HEK293 (cell line): Measurements from ENCODE around the gene BCAS3.

ENCODE experiments used
- CTCF ChIA-PET: fragments of 350-600 bp; formaldehyde crosslinking; extraction: SDS; loops from one replicate; lab custom pipeline; 2021; ENCODE audit warnings: antibody characterized with exemption; lab: Yijun Ruan, JAX
- POLR2A ChIA-PET: fragments of 300-600 bp; formaldehyde crosslinking; extraction: SDS; loops from one replicate; lab custom pipeline; 2020; ENCODE audit warnings: antibody characterized with exemption, inconsistent platforms; lab: Yijun Ruan, JAX
- H3K27ac ChIP-seq: fragments of 200-500 bp; sonication (Bioruptor generic); 2 replicates; pipeline ENCODE4 v1.5.1; 2014; ENCODE audit warnings: low read depth, low read length, control low read depth, inconsistent platforms; ENCODE audit errors: extremely low read depth
- H3K36me3 ChIP-seq, 2 experiments: fragments of 200-500 bp in 1 of 2; sonication (Bioruptor generic) in 1 of 2; 1 replicate in 1 of 2; 2 replicates in 1 of 2; pipeline ENCODE4 v1.5.1; 2014 to 2017; ENCODE audit warnings: inconsistent platforms in 2 of 2, low read length in 2 of 2; ENCODE audit not compliant: control insufficient read depth in 2 of 2, insufficient read depth in 1 of 2
- H3K4me1 ChIP-seq: fragments of 200-500 bp; sonication (Bioruptor generic); 2 replicates; pipeline ENCODE4 v1.5.1; 2014; ENCODE audit warnings: mild to moderate bottlenecking, low read length, inconsistent platforms; ENCODE audit not compliant: control insufficient read depth, insufficient read depth
- H3K4me3 ChIP-seq: 2 replicates; pipeline ENCODE4 v1.5.1; 2011; ENCODE audit warnings: low read depth, mild to moderate bottlenecking, control low read depth, low read length, moderate library complexity
- H3K9me3 ChIP-seq: fragments of 200-500 bp; sonication (Bioruptor generic); 2 replicates; pipeline ENCODE4 v1.5.1; 2014; ENCODE audit warnings: low read depth, low read length, inconsistent platforms; ENCODE audit not compliant: control insufficient read depth, insufficient read depth
- HOXA7 ChIP-seq: sonication (generic); formaldehyde crosslinking; IDR thresholded peaks from 2 replicates; pipeline ENCODE4 v1.8.1; 2022; ENCODE audit warnings: missing genetic modification reagents, borderline replicate concordance
- HOXD13 ChIP-seq: sonication (generic); formaldehyde crosslinking; IDR thresholded peaks from 2 replicates; pipeline ENCODE4 v1.8.0; 2022; ENCODE audit warnings: missing genetic modification reagents, borderline replicate concordance
- IKZF3 ChIP-seq: fragments of 450-650 bp; IDR thresholded peaks from 2 replicates; pipeline ENCODE4 v1.5.0; 2018; ENCODE audit warnings: missing biosample characterization, mild to moderate bottlenecking, missing genetic modification characterization, moderate library complexity
- KLF10 ChIP-seq: fragments of 450-650 bp; IDR thresholded peaks from 2 replicates; pipeline ENCODE4 v1.5.1; 2018; ENCODE audit warnings: missing biosample characterization, mild to moderate bottlenecking, missing genetic modification characterization
- OSR2 ChIP-seq: fragments of 450-650 bp; formaldehyde crosslinking; IDR thresholded peaks from 2 replicates; pipeline ENCODE4 v1.5.1; 2016; ENCODE audit warnings: missing biosample characterization, missing genetic modification characterization
- RBAK ChIP-seq: fragments of 450-650 bp; formaldehyde crosslinking; IDR thresholded peaks from 2 replicates; pipeline ENCODE4 v1.5.1; 2016; ENCODE audit warnings: missing biosample characterization, missing genetic modification characterization
- SALL2 ChIP-seq: fragments of 450-650 bp; formaldehyde crosslinking; IDR thresholded peaks from 2 replicates; pipeline ENCODE4 v1.5.0; 2017; ENCODE audit warnings: missing biosample characterization, mild to moderate bottlenecking, missing genetic modification characterization, borderline replicate concordance
- SP2 ChIP-seq: fragments of 450-650 bp; formaldehyde crosslinking; IDR thresholded peaks from 2 replicates; pipeline ENCODE4 v1.5.1; 2016; ENCODE audit warnings: missing biosample characterization, missing genetic modification characterization
- ZBTB21 ChIP-seq: fragments of 450-650 bp; formaldehyde crosslinking; IDR thresholded peaks from 2 replicates; pipeline ENCODE4 v1.5.1; 2017; ENCODE audit warnings: missing biosample characterization, missing genetic modification characterization
- ZNF112 ChIP-seq: fragments of 450-650 bp; formaldehyde crosslinking; IDR thresholded peaks from 2 replicates; pipeline ENCODE4 v1.5.0; 2017; ENCODE audit warnings: missing biosample characterization, missing genetic modification characterization
- ZNF155 ChIP-seq: fragments of 450-650 bp; formaldehyde crosslinking; IDR thresholded peaks from 2 replicates; pipeline ENCODE4 v1.5.1; 2016; ENCODE audit warnings: missing biosample characterization, missing genetic modification characterization
- ZNF174 ChIP-seq: fragments of 450-650 bp; formaldehyde crosslinking; IDR thresholded peaks from 2 replicates; pipeline ENCODE4 v1.5.0; 2017; ENCODE audit warnings: missing biosample characterization, mild to moderate bottlenecking, missing genetic modification characterization
- ZNF175 ChIP-seq: fragments of 450-650 bp; formaldehyde crosslinking; IDR thresholded peaks from 2 replicates; pipeline ENCODE4 v1.5.1; 2016; ENCODE audit warnings: missing biosample characterization, missing genetic modification characterization
- ZNF2 ChIP-seq: fragments of 450-650 bp; formaldehyde crosslinking; IDR thresholded peaks from 2 replicates; pipeline ENCODE4 v1.5.1; 2016; ENCODE audit warnings: missing biosample characterization, missing genetic modification characterization
- ZNF223 ChIP-seq: fragments of 450-650 bp; formaldehyde crosslinking; IDR thresholded peaks from 2 replicates; pipeline ENCODE4 v1.5.1; 2016; ENCODE audit warnings: missing biosample characterization, missing genetic modification characterization
- ZNF239 ChIP-seq: fragments of 450-650 bp; formaldehyde crosslinking; IDR thresholded peaks from 2 replicates; pipeline ENCODE4 v1.5.1; 2016; ENCODE audit warnings: missing biosample characterization, missing genetic modification characterization
- ZNF266 ChIP-seq: fragments of 450-650 bp; formaldehyde crosslinking; IDR thresholded peaks from 2 replicates; pipeline ENCODE4 v1.5.1; 2016; ENCODE audit warnings: missing biosample characterization, missing genetic modification characterization, low read depth
- ZNF311 ChIP-seq: fragments of 450-650 bp; formaldehyde crosslinking; IDR thresholded peaks from 2 replicates; pipeline ENCODE4 v1.5.1; 2017; ENCODE audit warnings: missing biosample characterization, missing genetic modification characterization, borderline replicate concordance
- ZNF600 ChIP-seq: fragments of 450-650 bp; formaldehyde crosslinking; IDR thresholded peaks from 2 replicates; pipeline ENCODE4 v1.5.1; 2016; ENCODE audit warnings: missing biosample characterization, missing genetic modification characterization
- TF ChIP-seq, protein P1 (sequence below): sonication (generic); formaldehyde crosslinking; IDR thresholded peaks from 2 replicates; pipeline ENCODE4 v1.8.1; 2022; ENCODE audit warnings: mild to moderate bottlenecking, moderate library complexity, missing genetic modification reagents

BCAS3 gene

DNA sequence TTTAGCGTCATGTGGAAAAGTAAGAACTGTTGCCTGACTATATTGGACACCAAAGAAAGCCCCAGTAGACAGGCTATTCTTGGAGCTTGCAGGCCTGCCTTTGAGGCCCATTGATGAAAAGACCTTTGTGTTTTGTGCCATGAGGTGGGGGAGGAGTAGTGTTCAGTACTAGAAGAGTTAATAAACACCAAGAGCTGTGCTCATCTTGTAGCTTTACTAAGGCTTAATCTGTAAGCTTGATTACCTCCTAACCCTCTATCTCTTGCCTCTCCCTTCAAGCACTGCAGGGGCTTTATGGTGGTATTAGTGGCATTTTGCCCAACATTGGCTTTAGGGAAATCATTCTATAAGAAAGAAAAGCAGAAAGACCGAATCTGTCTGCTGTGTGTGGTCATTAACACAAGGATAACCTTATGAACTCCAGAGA is 501.7 kb downstream of the BCAS3 start:
- ChIA-PET CTCF (interaction anchor here (0.7 kb wide), 1 partner anchor 112 kb away, joined by 3 read pairs; no protein-coding TSS in a partner anchor), POLR2A (no interaction called here)
- H3K36me3 ChIP-seq, result no peaks in the 10 kb centered on the region
- no peaks in the 10 kb centered on the region for H3K4me1 ChIP-seq
- TF ChIP-seq OSR2 (tag by site-specific recombination), result no peak
- no peak overlapping the region for H3K4me3 ChIP-seq
- no peaks in the 10 kb centered on the region for H3K9me3 ChIP-seq
- no peak overlapping the region for H3K27ac ChIP-seq

DNA sequence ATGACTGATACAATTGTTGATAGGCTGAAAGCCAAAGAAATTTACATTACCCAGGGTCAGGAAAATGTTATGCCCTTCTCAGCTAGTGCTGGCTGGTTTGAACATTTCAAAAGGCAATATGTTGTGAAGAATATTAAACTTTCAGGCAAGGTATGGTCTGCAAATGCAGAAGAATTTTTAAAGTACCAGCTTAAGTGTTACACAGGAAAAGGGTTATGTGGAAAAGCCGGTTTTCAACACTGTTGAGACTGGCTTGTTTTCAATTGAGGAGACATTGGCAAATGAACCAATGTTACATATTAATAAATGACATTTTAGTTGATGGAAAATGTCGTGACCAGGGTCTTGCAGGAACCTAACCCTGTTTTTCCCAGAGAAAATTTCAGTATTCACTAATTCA is 506.1 kb downstream of the BCAS3 start:
- no peaks in the 10 kb centered on the region for H3K4me1 ChIP-seq
- POLR2A ChIA-PET, result no interaction called here
- H3K36me3 ChIP-seq, result no peaks in the 10 kb centered on the region
- H3K27ac ChIP-seq, result no peak overlapping the region
- H3K9me3 ChIP-seq, result no peaks in the 10 kb centered on the region
- TF ChIP-seq IKZF3 (no peak), ZNF175 (tag by site-specific recombination) (no peak), ZBTB21 (tag by site-specific recombination) (no peak), ZNF311 (tag by site-specific recombination) (no peak), ZNF223 (tag by site-specific recombination) (no peak), RBAK (tag by site-specific recombination) (no peak), ZNF174 (no peak), ZNF155 (no peak), ZNF266 (no peak), ZNF112 (no peak), HOXD13 (CRISPR knock-in tag) (no peak), KLF10 (tag by site-specific recombination) (no peak), SALL2 (no peak), ZNF2 (tag by site-specific recombination) (no peak)
- CTCF ChIA-PET, result interaction anchor here (1.3 kb wide), 1 partner anchor 206 kb away, joined by 4 read pairs; no protein-coding TSS in a partner anchor
- no peak overlapping the region for H3K4me3 ChIP-seq

DNA sequence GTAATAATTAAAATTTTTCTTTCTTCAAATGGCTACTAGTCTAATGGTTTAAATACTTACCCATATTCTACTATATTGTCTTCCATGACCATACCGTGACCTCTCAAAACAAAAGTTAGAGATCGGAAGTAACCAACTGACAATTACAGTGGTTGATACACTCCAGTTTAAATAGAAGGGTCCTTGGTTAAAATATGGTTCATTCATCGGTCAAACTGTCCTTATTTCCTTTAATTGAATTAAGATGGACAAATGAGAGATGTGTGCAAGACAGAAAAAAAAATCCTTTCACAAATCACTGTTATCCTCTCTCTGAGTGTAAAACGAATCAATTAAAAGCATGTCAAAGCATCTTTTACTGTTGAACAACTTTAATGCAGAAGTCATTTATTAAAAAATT is 507.7 kb downstream of the BCAS3 start:
- Histone ChIP-seq H3K9me3 (no peaks in the 10 kb centered on the region), H3K36me3 (no peaks in the 10 kb centered on the region), H3K4me3 (no peak overlapping the region), H3K27ac (no peak overlapping the region), H3K4me1 (no peaks in the 10 kb centered on the region)
- CTCF ChIA-PET, result interaction anchor here (0.6 to 0.8 kb wide), 2 partner anchors 57 to 205 kb away, joined by 3 read pairs; no protein-coding TSS in a partner anchor
- POLR2A ChIA-PET, result no interaction called here
- TF ChIP-seq ZNF239 (tag by site-specific recombination), result no peak
- no peak for TF ChIP-seq HOXA7 (CRISPR knock-in tag)
- TF ChIP-seq ZNF600 (tag by site-specific recombination), result no peak
- TF ChIP-seq SP2 (tag by site-specific recombination), result no peak

DNA sequence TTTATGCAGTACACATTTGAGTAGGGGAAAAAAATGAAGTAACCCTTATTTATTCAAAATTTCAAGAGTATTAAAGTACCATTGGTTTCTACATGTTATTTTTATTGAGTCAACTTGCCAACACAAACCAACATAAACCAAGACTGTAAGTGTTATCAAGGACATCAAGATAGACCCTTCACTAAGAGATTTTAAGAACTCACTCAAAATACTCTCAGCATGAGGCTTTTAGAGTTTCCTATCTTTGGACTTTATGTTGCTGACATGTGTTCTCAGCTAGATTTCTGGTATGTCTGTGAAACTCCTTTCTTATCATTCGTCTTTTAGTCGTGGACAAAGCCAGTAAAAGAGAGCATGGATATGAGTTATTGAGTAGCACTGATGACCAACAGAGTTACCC is 509.4 kb downstream of the BCAS3 start:
- H3K4me1 ChIP-seq, result no peaks in the 10 kb centered on the region
- no peak overlapping the region for H3K27ac ChIP-seq
- POLR2A ChIA-PET, result no interaction called here
- TF ChIP-seq, protein P1, sequence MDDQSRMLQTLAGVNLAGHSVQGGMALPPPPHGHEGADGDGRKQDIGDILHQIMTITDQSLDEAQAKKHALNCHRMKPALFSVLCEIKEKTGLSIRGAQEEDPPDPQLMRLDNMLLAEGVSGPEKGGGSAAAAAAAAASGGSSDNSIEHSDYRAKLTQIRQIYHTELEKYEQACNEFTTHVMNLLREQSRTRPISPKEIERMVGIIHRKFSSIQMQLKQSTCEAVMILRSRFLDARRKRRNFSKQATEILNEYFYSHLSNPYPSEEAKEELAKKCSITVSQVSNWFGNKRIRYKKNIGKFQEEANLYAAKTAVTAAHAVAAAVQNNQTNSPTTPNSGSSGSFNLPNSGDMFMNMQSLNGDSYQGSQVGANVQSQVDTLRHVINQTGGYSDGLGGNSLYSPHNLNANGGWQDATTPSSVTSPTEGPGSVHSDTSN (CRISPR knock-in tag), result no peak
- no peaks in the 10 kb centered on the region for H3K9me3 ChIP-seq
- no peak overlapping the region for H3K4me3 ChIP-seq
- CTCF ChIA-PET, result interaction anchor here (1.0 kb wide), 1 partner anchor 163 kb away, joined by 3 read pairs; no protein-coding TSS in a partner anchor
- no peaks in the 10 kb centered on the region for H3K36me3 ChIP-seq
